GM12878 (cell line): Measurements from ENCODE around the gene ERCC2. TPM values are rescaled to one million over a fixed set of nuclear protein-coding genes. Genes with fewer than 3 reads are reported as not detected.

Source experiments
- ATAC-seq: fragments of 200-7000 bp; cut with Tn5 transposase; 3 replicates; pipeline ENCODE4 v1.9.1; 2020; ENCODE audit warnings: mild to moderate bottlenecking, moderate library complexity
- BruUV-seq: library from RNA; stranded (reverse); fragments of 400-500 nt; replicated peaks from 2 replicates; lab custom pipeline; 2021; lab: Mats Ljungman, UMichigan
- CTCF ChIA-PET: fragments of 300-600 bp; sonication (Branson Sonifier 250); formaldehyde crosslinking; extraction: SDS; loops from one replicate; lab custom pipeline; 2021; ENCODE audit warnings: inconsistent platforms; lab: Yijun Ruan, JAX
- POLR2A ChIA-PET: fragments of 350-600 bp; formaldehyde crosslinking; extraction: SDS; loops from one replicate; lab custom pipeline; 2021; ENCODE audit warnings: inconsistent platforms; lab: Charles Lee
- RAD21 ChIA-PET: fragments of 300-600 bp; sonication (Branson Sonifier 250); formaldehyde crosslinking; loops from one replicate; lab custom pipeline; 2023; ENCODE audit warnings: antibody characterized with exemption; ENCODE audit not compliant: unreplicated experiment; lab: Charles Lee
- SMC1A ChIA-PET: fragments of 300-600 bp; sonication (Branson Sonifier 250); formaldehyde crosslinking; loops from one replicate; lab custom pipeline; 2023; ENCODE audit not compliant: unreplicated experiment, uncharacterized antibody; lab: Charles Lee
- DNase-seq: peaks from one replicate; pipeline ENCODE4 v3.0.0-alpha.2; 2011; ENCODE audit warnings: low read depth, low spot score
- FAIRE-seq: peaks from 3 replicates; lab custom pipeline; 2011; peaks lifted over from hg19 to GRCh38; lab: Jason Lieb, UNC
- H2AFZ ChIP-seq: 2 replicates; pipeline ENCODE4 v1.6.0; 2011; ENCODE audit warnings: low read depth, low read length, control low read depth; ENCODE audit not compliant: control insufficient read depth
- H3K27ac ChIP-seq: 2 replicates; pipeline ENCODE4 v1.5.1; 2011; ENCODE audit warnings: control low read depth; ENCODE audit not compliant: control insufficient read depth, insufficient read depth
- H3K27me3 ChIP-seq, 2 experiments: replicated peaks in 1 of 2; 2 replicates each; pipeline versions ENCODE4 v1.6.0 to v1.6.1; 2011; ENCODE audit warnings: low read length in 1 of 2; ENCODE audit not compliant: control insufficient read depth in 2 of 2, insufficient read depth in 2 of 2
- H3K36me3 ChIP-seq, 2 experiments: 2 replicates each; pipeline ENCODE4 v1.5.1; 2011; ENCODE audit warnings: low read length in 1 of 2; ENCODE audit not compliant: control insufficient read depth in 2 of 2, insufficient read depth in 2 of 2
- H3K4me1 ChIP-seq: 2 replicates; pipeline ENCODE4 v1.6.1; 2011; ENCODE audit warnings: mild to moderate bottlenecking, low read length, moderate library complexity, mixed read lengths; ENCODE audit not compliant: control insufficient read depth, insufficient read depth
- H3K4me2 ChIP-seq: 2 replicates; pipeline ENCODE4 v1.6.0; 2011; ENCODE audit warnings: control low read depth; ENCODE audit not compliant: control insufficient read depth, insufficient read depth
- H3K4me3 ChIP-seq: fragments of 200-600 bp; sonication (generic); 2 replicates; pipeline ENCODE4 v1.5.1; 2016
- H3K79me2 ChIP-seq: 2 replicates; pipeline ENCODE4 v1.6.0; 2011; ENCODE audit warnings: low read length; ENCODE audit not compliant: control insufficient read depth, insufficient read depth
- H3K9ac ChIP-seq: 2 replicates; pipeline ENCODE4 v1.8.0; 2011; ENCODE audit warnings: low read length, control low read depth, mixed read lengths; ENCODE audit not compliant: control insufficient read depth, insufficient read depth
- H3K9me3 ChIP-seq: replicated peaks from 3 replicates; pipeline ENCODE4 v1.5.1; 2011; ENCODE audit warnings: mild to moderate bottlenecking, low read length; ENCODE audit not compliant: control insufficient read depth, insufficient read depth
- H4K20me1 ChIP-seq: 2 replicates; pipeline ENCODE4 v1.6.0; 2011; ENCODE audit not compliant: control insufficient read depth, insufficient read depth
- ATF3 ChIP-seq: IDR thresholded peaks from 2 replicates; pipeline ENCODE4 v1.6.1; 2011; ENCODE audit warnings: low read depth, mild to moderate bottlenecking, low read length, moderate library complexity, borderline replicate concordance; ENCODE audit errors: extremely low read depth
- ATF7 ChIP-seq: fragments of 450-650 bp; IDR thresholded peaks from 2 replicates; pipeline ENCODE4 v1.6.1; 2016; ENCODE audit warnings: low read depth, mild to moderate bottlenecking
- BCLAF1 ChIP-seq: fragments of 450-650 bp; IDR thresholded peaks from 2 replicates; pipeline ENCODE4 v1.6.1; 2017; ENCODE audit warnings: antibody characterized with exemption, mild to moderate bottlenecking, moderate library complexity
- ETV6 ChIP-seq, 2 experiments: fragments of 450-650 bp in 1 of 2; IDR thresholded peaks in 1 of 2; conservative IDR thresholded peaks in 1 of 2; 2 replicates each; pipeline ENCODE4 v1.6.1; 2014; ENCODE audit warnings: antibody characterized with exemption in 1 of 2, borderline replicate concordance in 1 of 2, low read depth in 1 of 2, mild to moderate bottlenecking in 1 of 2, moderate library complexity in 1 of 2
- HDAC2 ChIP-seq: fragments of 200-600 bp; sonication (generic); IDR thresholded peaks from 2 replicates; pipeline ENCODE4 v1.6.1; 2017
- IRF4 ChIP-seq: IDR thresholded peaks from 2 replicates; pipeline ENCODE4 v1.6.1; 2011; ENCODE audit warnings: low read depth, low read length
- MTA2 ChIP-seq: fragments of 450-650 bp; IDR thresholded peaks from 2 replicates; pipeline ENCODE4 v1.6.1; 2016; ENCODE audit warnings: low read depth, mild to moderate bottlenecking, moderate library complexity
- PAX5 ChIP-seq: IDR thresholded peaks from 2 replicates; pipeline ENCODE4 v1.6.1; 2011; ENCODE audit warnings: low read depth, low read length, borderline replicate concordance
- RELA ChIP-seq: fragments of 450-650 bp; IDR thresholded peaks from 2 replicates; pipeline ENCODE4 v1.8.0; 2014; ENCODE audit warnings: borderline replicate concordance; ENCODE audit not compliant: partially characterized antibody
- RFX5 ChIP-seq: IDR thresholded peaks from 2 replicates; pipeline ENCODE4 v1.6.1; 2011; ENCODE audit warnings: low read depth, low read length, improper control_type of control experiment
- SIN3A ChIP-seq: IDR thresholded peaks from 2 replicates; pipeline ENCODE4 v1.6.1; 2012; ENCODE audit warnings: low read depth, low read length, improper control_type of control experiment
- SPI1 ChIP-seq: IDR thresholded peaks from 2 replicates; pipeline ENCODE4 v1.6.1; 2011; ENCODE audit warnings: low read depth, mild to moderate bottlenecking, low read length, moderate library complexity, borderline replicate concordance; ENCODE audit not compliant: insufficient read depth
- TCF3 ChIP-seq: IDR thresholded peaks from 2 replicates; pipeline ENCODE4 v1.6.1; 2012; ENCODE audit warnings: low read depth, mild to moderate bottlenecking, low read length, borderline replicate concordance; ENCODE audit not compliant: insufficient read depth
- WRNIP1 ChIP-seq: IDR thresholded peaks from 2 replicates; pipeline ENCODE4 v1.6.1; 2011; ENCODE audit warnings: low read depth, low read length, improper control_type of control experiment, borderline replicate concordance
- ZNF24 ChIP-seq: fragments of 450-650 bp; IDR thresholded peaks from 2 replicates; pipeline ENCODE4 v1.6.1; 2017; ENCODE audit warnings: antibody characterized with exemption, mild to moderate bottlenecking
- WGBS: methylation state at CpG from one replicate; pipeline ENCODE4 v1.1.6; 2016; ENCODE audit warnings: low lambda C conversion rate; ENCODE audit not compliant: insufficient replicate concordance, insufficient coverage; ENCODE audit errors: missing lambda C conversion rate; 5-methylcytosine and 5-hydroxymethylcytosine counted together
- in situ Hi-C: fragments of 300-500 bp; cut with MboI; formaldehyde crosslinking; loops from 9 replicates; pipeline ENCODE4 v1.14.3; 2018; ENCODE audit warnings: mixed read lengths
- intact Hi-C: fragments of 100-400 bp; cut with micrococcal nuclease; formaldehyde crosslinking; loops from one replicate; pipeline ENCODE4 v1.14.2; 2022; ENCODE audit not compliant: unreplicated experiment
- polyA plus RNA-seq, 11 experiments: library from polyadenylated mRNA; depleted of rRNA in 4 of 11; unstranded in 6 of 11; stranded (reverse) in 5 of 11; fragments of >200 nt; fragmentation: Nextera tagmentation in 4 of 11; fragmentation: Illumina TruSeq in 1 of 11; extraction: Ambion mirVana in 4 of 11; extraction: Trizol in 1 of 11; gene quantifications; 1 replicate in 1 of 11; 2 replicates in 10 of 11; pipeline versions ENCODE4 v1.2.1 to v1.2.3, GENCODE V29; 2011 to 2016; ENCODE audit warnings: inconsistent platforms in 2 of 11, missing spikeins in 2 of 11, low read depth in 1 of 11
- total RNA-seq, 4 experiments: library from RNA; depleted of rRNA in 3 of 4; stranded (reverse); fragments of >200 nt in 3 of 4; fragmentation: Illumina TruSeq in 1 of 4; extraction: Trizol in 1 of 4; gene quantifications; 2 replicates each; pipeline versions ENCODE4 v1.2.1 to v1.2.3, GENCODE V29; 2013 to 2021
- TF ChIP-seq, protein P1 (sequence below): IDR thresholded peaks from 2 replicates; pipeline ENCODE4 v1.6.1; 2012; ENCODE audit warnings: low read depth, low read length, improper control_type of control experiment
- TF ChIP-seq, protein P2 (sequence below): fragments of 450-650 bp; IDR thresholded peaks from 2 replicates; pipeline ENCODE4 v1.6.1; 2014; ENCODE audit warnings: mild to moderate bottlenecking

The ERCC2 gene
- total and polyA plus RNA-seq, 10 of the 15 experiments (the other 5 are each of a cell fraction or from before 2014, with no cell fraction given) = 1.3 to 40.1 (median 15.6) TPM

DNA sequence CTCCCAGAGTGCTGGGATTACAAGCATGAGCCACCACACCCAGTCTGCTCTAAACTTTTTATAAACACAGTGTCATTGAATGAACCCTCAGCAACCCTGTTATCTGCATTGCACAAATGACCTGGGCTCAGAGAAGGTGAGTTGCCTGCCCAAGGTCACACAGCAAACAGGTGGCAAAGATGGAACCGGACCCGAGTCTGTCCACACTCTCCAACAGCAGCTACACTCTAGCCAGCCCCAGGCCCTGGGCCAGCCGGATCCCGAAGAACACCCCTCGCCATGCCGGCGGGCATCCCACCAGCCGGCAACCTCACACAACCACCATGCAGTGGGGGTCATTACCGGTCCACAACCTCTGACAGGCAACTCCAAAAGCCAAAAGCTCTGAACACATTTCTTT, 14.5 kb downstream of the ERCC2 start (continued):
- TF ChIP-seq BCLAF1 (no peak), TCF3 (no peak), ATF7 (no peak), SPI1 (no peak)
- TF ChIP-seq, all 136 proteins: peak for 0

GRCh38 chr19:45355402-45355801, 15.0 kb downstream of the ERCC2 start:
- BruUV-seq = no TSS peak
- ChIA-PET SMC1A (no interaction called here), CTCF (interaction anchor here (0.9 kb wide), 1 partner anchor 17 kb away, joined by 3 read pairs; no protein-coding TSS in a partner anchor), POLR2A (no interaction called here), RAD21 (no interaction called here)
- Histone ChIP-seq H3K27ac (no peak overlapping the region), H4K20me1 (no peaks in the 10 kb centered on the region), H3K36me3 (peaks cover 3 to 6% of the 10 kb centered on the region in 2 experiments), H3K9me3 (no peaks in the 10 kb centered on the region), H3K79me2 (no peaks in the 10 kb centered on the region), H3K9ac (no peak overlapping the region), H2AFZ (no peak overlapping the region), H3K27me3 (no peaks in the 10 kb centered on the region), H3K4me3 (no peak overlapping the region), H3K4me2 (no peak overlapping the region), H3K4me1 (no peaks in the 10 kb centered on the region)
- DNase-seq = no peak
- intact Hi-C loops = no loop called here
- no peak for ATAC-seq
- in situ Hi-C loops = no loop called here
- TF ChIP-seq WRNIP1 = no peak
- TF ChIP-seq MTA2 = no peak
- no peak for TF ChIP-seq ATF3
- TF ChIP-seq, protein P1, sequence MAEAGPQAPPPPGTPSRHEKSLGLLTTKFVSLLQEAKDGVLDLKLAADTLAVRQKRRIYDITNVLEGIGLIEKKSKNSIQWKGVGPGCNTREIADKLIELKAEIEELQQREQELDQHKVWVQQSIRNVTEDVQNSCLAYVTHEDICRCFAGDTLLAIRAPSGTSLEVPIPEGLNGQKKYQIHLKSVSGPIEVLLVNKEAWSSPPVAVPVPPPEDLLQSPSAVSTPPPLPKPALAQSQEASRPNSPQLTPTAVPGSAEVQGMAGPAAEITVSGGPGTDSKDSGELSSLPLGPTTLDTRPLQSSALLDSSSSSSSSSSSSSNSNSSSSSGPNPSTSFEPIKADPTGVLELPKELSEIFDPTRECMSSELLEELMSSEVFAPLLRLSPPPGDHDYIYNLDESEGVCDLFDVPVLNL = no peak
- TF ChIP-seq PAX5 = no peak
- TF ChIP-seq SIN3A = no peak
- no peak for TF ChIP-seq ETV6 (conservative IDR thresholded peaks at IDR 0.05 in 1 of 2, IDR thresholded peaks at IDR 0.05 in 1 of 2; ENCODE audit: borderline replicate concordance in 1 of 2, low read depth in 1 of 2)
- no peak for TF ChIP-seq IRF4
- TF ChIP-seq HDAC2 = no peak
- TF ChIP-seq, protein P2, sequence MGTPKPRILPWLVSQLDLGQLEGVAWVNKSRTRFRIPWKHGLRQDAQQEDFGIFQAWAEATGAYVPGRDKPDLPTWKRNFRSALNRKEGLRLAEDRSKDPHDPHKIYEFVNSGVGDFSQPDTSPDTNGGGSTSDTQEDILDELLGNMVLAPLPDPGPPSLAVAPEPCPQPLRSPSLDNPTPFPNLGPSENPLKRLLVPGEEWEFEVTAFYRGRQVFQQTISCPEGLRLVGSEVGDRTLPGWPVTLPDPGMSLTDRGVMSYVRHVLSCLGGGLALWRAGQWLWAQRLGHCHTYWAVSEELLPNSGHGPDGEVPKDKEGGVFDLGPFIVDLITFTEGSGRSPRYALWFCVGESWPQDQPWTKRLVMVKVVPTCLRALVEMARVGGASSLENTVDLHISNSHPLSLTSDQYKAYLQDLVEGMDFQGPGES = no peak
- TF ChIP-seq ZNF24 = no peak
- no peak for TF ChIP-seq RFX5
- TF ChIP-seq RELA = no peak
- FAIRE-seq = no peak
- WGBS = 98% methylated on average over 9 of the region's 9 CpGs
